ENCODE results near the gene ABHD10.

ABHD10 gene

GRCh38 chr3:112038863-112039262 lies 60.0 kb downstream of the ABHD10 start:
- TF ChIP-seq FOXP2 (optimal IDR thresholded peaks at IDR 0.05; ENCODE audit: control extremely low read depth, extremely low read length, insufficient read depth), result no peak
- TF ChIP-seq POLR2AphosphoS5 (IDR thresholded peaks at IDR 0.05; ENCODE audit: borderline replicate concordance, low read depth, low read length), result no peak
- no peak for TF ChIP-seq EZH2 (IDR thresholded peaks at IDR 0.05)
- H3K9ac ChIP-seq (ENCODE audit: insufficient read length), result no peak overlapping the region
- H3K36me3 ChIP-seq (ENCODE audit: insufficient read depth, low read length), result no peaks in the 10 kb centered on the region
- no peak overlapping the region for H3K4me3 ChIP-seq
- no peak overlapping the region for H3K27ac ChIP-seq
- H3K9me3 ChIP-seq (ENCODE audit: low read depth, low read length), result no peaks in the 10 kb centered on the region
- DNase-seq (ENCODE audit: low read depth, low spot score), result no peak

DNA sequence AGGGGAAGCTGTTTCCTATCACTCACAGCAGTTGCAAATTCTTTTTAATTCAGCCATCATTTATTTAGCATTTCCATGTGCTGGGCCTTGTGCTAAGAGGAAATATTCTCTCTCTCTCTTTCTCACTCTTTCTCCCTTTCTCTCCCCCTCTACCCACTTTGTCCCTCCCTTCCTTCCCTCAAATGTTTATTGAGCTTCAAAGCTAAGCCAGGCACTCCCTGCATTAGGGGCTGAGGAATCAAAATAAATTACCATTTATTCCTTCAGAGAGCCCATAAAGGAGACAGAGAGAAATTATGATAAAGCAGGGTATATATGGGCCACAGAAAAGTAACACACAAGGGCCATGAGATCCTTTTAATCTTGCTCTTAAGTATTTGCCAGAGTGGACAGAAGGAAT lies 62.5 kb downstream of the ABHD10 start:
- Histone ChIP-seq H3K27ac (no peak overlapping the region), H3K9me3 (ENCODE audit: low read depth, low read length) (no peaks in the 10 kb centered on the region)
- TF ChIP-seq POLR2AphosphoS5 (IDR thresholded peaks at IDR 0.05; ENCODE audit: borderline replicate concordance, low read depth, low read length), result no peak
- no peak for TF ChIP-seq EZH2 (IDR thresholded peaks at IDR 0.05)
- TF ChIP-seq FOXP2 (optimal IDR thresholded peaks at IDR 0.05; ENCODE audit: control extremely low read depth, extremely low read length, insufficient read depth), result no peak

GRCh38 chr3:112042842-112043280 lies 64.0 kb downstream of the ABHD10 start:
- no peak for TF ChIP-seq FOXP2 (optimal IDR thresholded peaks at IDR 0.05; ENCODE audit: control extremely low read depth, extremely low read length, insufficient read depth)
- no peak for TF ChIP-seq POLR2AphosphoS5 (IDR thresholded peaks at IDR 0.05; ENCODE audit: borderline replicate concordance, low read depth, low read length)
- no peak for TF ChIP-seq EZH2 (IDR thresholded peaks at IDR 0.05)
- Histone ChIP-seq H3K9ac (ENCODE audit: insufficient read length) (no peak overlapping the region), H3K9me3 (ENCODE audit: low read depth, low read length) (no peaks in the 10 kb centered on the region), H3K27ac (no peak overlapping the region), H3K36me3 (ENCODE audit: insufficient read depth, low read length) (no peaks in the 10 kb centered on the region), H3K4me3 (no peak overlapping the region)
- no peak for DNase-seq (ENCODE audit: low read depth, low spot score)

More for the DNA sequence above, 62.5 kb downstream of the ABHD10 start:
- no peaks in the 10 kb centered on the region for H3K36me3 ChIP-seq (ENCODE audit: insufficient read depth, low read length)
- DNase-seq (ENCODE audit: low read depth, low spot score), result no peak
- no peak overlapping the region for H3K9ac ChIP-seq (ENCODE audit: insufficient read length)
- H3K4me3 ChIP-seq, result no peak overlapping the region

All from SK-N-MC (cell line).